Measurements from ENCODE around the gene RPL18. TPM values are rescaled to one million over a fixed set of nuclear protein-coding genes. Genes with fewer than 3 reads are reported as not detected.

The RPL18 gene
- total RNA-seq, 4 donors from 2014 or later: 1,394 to 2,260 (median 1,686) TPM

DNA sequence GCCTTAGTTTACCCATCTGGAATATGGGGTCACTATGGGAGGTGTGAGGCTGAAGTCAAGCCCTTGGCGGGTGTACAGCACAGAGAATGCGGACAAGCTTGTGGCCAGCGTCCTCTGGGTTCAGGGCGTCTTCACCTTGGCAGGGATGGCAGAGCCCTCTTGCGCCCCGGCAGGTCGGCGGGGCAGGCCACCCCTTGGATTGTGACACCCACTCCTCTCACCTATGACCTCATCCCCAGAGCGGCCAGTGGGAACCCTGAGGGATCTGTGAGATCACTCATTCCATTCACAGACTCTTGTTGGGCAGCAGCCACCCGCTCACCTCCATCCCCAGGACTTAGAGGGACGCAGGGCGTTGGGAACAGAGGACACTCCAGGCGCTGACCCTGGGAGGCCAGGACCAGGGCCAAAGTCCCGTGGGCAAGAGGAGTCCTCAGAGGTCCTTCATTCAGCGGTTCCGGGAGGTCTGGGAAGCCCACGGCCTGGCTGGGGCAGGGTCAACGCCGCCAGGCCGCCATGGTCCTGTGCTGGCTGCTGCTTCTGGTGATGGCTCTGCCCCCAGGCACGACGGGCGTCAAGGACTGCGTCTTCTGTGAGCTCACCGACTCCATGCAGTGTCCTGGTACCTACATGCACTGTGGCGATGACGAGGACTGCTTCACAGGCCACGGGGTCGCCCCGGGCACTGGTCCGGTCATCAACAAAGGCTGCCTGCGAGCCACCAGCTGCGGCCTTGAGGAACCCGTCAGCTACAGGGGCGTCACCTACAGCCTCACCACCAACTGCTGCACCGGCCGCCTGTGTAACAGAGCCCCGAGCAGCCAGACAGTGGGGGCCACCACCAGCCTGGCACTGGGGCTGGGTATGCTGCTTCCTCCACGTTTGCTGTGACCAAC is 12.3 kb downstream of the RPL18 start, which contains the start of gene SPACA4:
SPACA4 (plus strand) TSS at position 280 of the 896 bp plus-strand sequence; CDS start at position 517, 237 bp downstream.
- H3K27me3 ChIP-seq: no peaks in the 10 kb centered on the region
- no peak for DNase-seq
- no peaks in the 10 kb centered on the region for H3K9me3 ChIP-seq
- no peaks in the 10 kb centered on the region for H3K36me3 ChIP-seq
- H3K4me1 ChIP-seq: peaks cover 0 to 14% (median 4%) of the 10 kb centered on the region in 4 donors
- TF ChIP-seq EP300 (IDR thresholded peaks at IDR 0.05; ENCODE audit: low read depth): no peak
- no peak for TF ChIP-seq POLR2A (IDR thresholded peaks at IDR 0.05)
- no peak for TF ChIP-seq POLR2AphosphoS5 (IDR thresholded peaks at IDR 0.05)
- TF ChIP-seq, protein P1, sequence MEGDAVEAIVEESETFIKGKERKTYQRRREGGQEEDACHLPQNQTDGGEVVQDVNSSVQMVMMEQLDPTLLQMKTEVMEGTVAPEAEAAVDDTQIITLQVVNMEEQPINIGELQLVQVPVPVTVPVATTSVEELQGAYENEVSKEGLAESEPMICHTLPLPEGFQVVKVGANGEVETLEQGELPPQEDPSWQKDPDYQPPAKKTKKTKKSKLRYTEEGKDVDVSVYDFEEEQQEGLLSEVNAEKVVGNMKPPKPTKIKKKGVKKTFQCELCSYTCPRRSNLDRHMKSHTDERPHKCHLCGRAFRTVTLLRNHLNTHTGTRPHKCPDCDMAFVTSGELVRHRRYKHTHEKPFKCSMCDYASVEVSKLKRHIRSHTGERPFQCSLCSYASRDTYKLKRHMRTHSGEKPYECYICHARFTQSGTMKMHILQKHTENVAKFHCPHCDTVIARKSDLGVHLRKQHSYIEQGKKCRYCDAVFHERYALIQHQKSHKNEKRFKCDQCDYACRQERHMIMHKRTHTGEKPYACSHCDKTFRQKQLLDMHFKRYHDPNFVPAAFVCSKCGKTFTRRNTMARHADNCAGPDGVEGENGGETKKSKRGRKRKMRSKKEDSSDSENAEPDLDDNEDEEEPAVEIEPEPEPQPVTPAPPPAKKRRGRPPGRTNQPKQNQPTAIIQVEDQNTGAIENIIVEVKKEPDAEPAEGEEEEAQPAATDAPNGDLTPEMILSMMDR (IDR thresholded peaks at IDR 0.05): no peak
- H3K27ac ChIP-seq: no peak within 1 kb of the TSS
- H3K4me3 ChIP-seq: no peak within 1 kb of the TSS
- intact Hi-C loops (cut with DNase I; ENCODE audit: low total_unique reads): no loop called here
- in situ Hi-C loops (cut with MboI; ENCODE audit: low pct_ligation_motif_present in 1 of 4, low pct_unique_long_range_greater_than_20kb in 1 of 4, low sequenced_read_pairs in 3 of 4): no loop called here
- 90% methylated on average over 29 of the region's 39 CpGs; no CpG with 5 or more reads in 1 of the 2 donors for WGBS, 2 donors (ENCODE audit: low coverage in 1 of 2)

DNA sequence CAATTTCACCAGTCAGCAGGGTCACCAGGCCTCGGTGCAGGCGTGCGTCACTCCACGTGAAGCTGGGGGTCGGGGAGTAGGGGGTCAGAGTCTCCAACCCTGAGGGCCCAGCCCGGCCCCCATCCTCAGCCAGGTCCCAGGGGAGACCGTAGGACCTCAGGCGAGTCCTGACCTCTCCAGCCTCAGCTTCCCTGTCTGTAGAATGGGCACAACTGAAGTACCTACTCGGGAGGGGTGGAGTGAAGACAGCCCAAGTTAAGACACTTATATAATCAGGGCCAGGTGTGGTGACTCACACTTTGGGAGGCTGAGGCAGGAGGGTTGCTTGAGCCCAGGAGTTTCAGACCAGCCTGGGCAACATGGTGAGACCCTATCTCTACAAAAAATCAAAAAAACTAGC is 15.1 kb downstream of the RPL18 start:
- H3K4me1 ChIP-seq: peaks cover 0 to 15% (median 4%) of the 10 kb centered on the region in 4 donors
- 89% methylated on average over 9 of the region's 9 CpGs; no CpG with 5 or more reads in 1 of the 2 donors for WGBS, 2 donors (ENCODE audit: low coverage in 1 of 2)
- no peaks in the 10 kb centered on the region for H3K36me3 ChIP-seq
- H3K27me3 ChIP-seq: no peaks in the 10 kb centered on the region
- no peak for TF ChIP-seq POLR2A (IDR thresholded peaks at IDR 0.05)
- TF ChIP-seq POLR2AphosphoS5 (IDR thresholded peaks at IDR 0.05): no peak
- TF ChIP-seq, protein P1 (IDR thresholded peaks at IDR 0.05): no peak
- TF ChIP-seq EP300 (IDR thresholded peaks at IDR 0.05; ENCODE audit: low read depth): no peak
- DNase-seq: no peak
- intact Hi-C loops (cut with DNase I; ENCODE audit: low total_unique reads): no loop called here
- no peak overlapping the region for H3K4me3 ChIP-seq
- in situ Hi-C loops (cut with MboI; ENCODE audit: low pct_ligation_motif_present in 1 of 4, low pct_unique_long_range_greater_than_20kb in 1 of 4, low sequenced_read_pairs in 3 of 4): no loop called here
- peak overlapping the region in 1 of 4 donors; percentile 71 for H3K27ac ChIP-seq
- no peaks in the 10 kb centered on the region for H3K9me3 ChIP-seq

DNA sequence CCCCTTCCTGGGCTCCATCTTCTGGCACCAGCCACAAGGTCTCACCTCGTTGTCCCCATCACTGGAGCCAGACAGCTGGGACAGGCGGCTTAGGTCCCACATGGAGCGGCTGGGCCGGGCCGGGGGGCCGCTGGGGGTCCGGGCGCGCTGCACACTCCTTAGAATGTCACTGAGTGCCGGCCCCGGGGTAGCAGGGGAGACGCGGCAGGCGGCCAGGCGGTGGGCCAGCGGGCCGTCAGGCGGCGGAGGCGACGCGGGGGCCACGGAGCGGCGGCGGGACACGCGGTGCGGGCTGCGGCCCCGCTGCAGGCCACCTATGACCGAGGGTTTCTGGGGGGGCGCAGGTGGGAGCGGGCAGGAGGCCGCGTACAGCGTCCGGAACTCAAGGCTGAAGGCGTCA is 15.5 kb downstream of the RPL18 start:
- Histone ChIP-seq H3K4me1 (peaks cover 0 to 15% (median 4%) of the 10 kb centered on the region in 4 donors), H3K27ac (peak overlapping the region; percentile 21 to 71 (median 44)), H3K36me3 (no peaks in the 10 kb centered on the region), H3K27me3 (no peaks in the 10 kb centered on the region), H3K4me3 (no peak overlapping the region), H3K9me3 (no peaks in the 10 kb centered on the region)
- DNase-seq: no peak
- WGBS, 2 donors (ENCODE audit: low coverage in 1 of 2): 91% methylated on average over 39 of the region's 39 CpGs; no CpG with 5 or more reads in 1 of the 2 donors
- TF ChIP-seq POLR2A (IDR thresholded peaks at IDR 0.05) (no peak), POLR2AphosphoS5 (IDR thresholded peaks at IDR 0.05) (no peak), EP300 (IDR thresholded peaks at IDR 0.05; ENCODE audit: low read depth) (no peak)
- TF ChIP-seq, protein P1 (IDR thresholded peaks at IDR 0.05): no peak
- intact Hi-C loops (cut with DNase I; ENCODE audit: low total_unique reads): no loop called here
- in situ Hi-C loops (cut with MboI; ENCODE audit: low pct_ligation_motif_present in 1 of 4, low pct_unique_long_range_greater_than_20kb in 1 of 4, low sequenced_read_pairs in 3 of 4): no loop called here

DNA sequence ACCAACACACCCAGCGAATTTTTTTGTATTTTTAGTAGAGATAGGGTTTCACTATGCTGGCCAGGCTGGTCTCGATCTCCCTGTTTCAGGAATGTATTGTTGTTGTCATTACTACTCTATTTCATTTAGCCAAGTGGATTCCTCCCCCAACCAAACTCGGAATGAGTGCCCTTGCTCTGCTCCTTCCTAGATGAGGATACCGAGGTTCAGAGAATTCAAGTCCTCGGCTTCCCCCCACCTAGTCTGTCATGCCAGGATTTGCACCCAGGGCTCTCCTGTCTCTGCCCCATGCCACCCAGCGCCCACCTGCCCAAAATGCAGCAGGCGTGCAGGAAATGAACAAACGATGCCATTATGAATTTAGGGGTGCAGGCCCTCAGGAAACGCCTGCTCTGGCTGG is 16.0 kb downstream of the RPL18 start:
- Histone ChIP-seq H3K27me3 (no peaks in the 10 kb centered on the region), H3K4me3 (no peak overlapping the region), H3K36me3 (no peaks in the 10 kb centered on the region), H3K27ac (peak overlapping the region; percentile 21 to 71 (median 44)), H3K4me1 (peaks cover 0 to 15% (median 4%) of the 10 kb centered on the region in 4 donors), H3K9me3 (no peaks in the 10 kb centered on the region)
- intact Hi-C loops (cut with DNase I; ENCODE audit: low total_unique reads): no loop called here
- no peak for DNase-seq
- in situ Hi-C loops (cut with MboI; ENCODE audit: low pct_ligation_motif_present in 1 of 4, low pct_unique_long_range_greater_than_20kb in 1 of 4, low sequenced_read_pairs in 3 of 4): no loop called here
- TF ChIP-seq, protein P1 (IDR thresholded peaks at IDR 0.05): no peak
- no peak for TF ChIP-seq POLR2A (IDR thresholded peaks at IDR 0.05)
- no peak for TF ChIP-seq POLR2AphosphoS5 (IDR thresholded peaks at IDR 0.05)
- no peak for TF ChIP-seq EP300 (IDR thresholded peaks at IDR 0.05; ENCODE audit: low read depth)
- 70% methylated on average over 9 of the region's 9 CpGs; no CpG with 5 or more reads in 1 of the 2 donors for WGBS, 2 donors (ENCODE audit: low coverage in 1 of 2)

Measured in transverse colon (tissue), 4 donors.